ENCODE data around the gene LRTM1. TPM values are rescaled to one million over a fixed set of nuclear protein-coding genes. Genes with fewer than 3 reads are reported as not detected.

LRTM1 gene
- total RNA-seq, 1 experiment from 2014 or later: not detected

DNA sequence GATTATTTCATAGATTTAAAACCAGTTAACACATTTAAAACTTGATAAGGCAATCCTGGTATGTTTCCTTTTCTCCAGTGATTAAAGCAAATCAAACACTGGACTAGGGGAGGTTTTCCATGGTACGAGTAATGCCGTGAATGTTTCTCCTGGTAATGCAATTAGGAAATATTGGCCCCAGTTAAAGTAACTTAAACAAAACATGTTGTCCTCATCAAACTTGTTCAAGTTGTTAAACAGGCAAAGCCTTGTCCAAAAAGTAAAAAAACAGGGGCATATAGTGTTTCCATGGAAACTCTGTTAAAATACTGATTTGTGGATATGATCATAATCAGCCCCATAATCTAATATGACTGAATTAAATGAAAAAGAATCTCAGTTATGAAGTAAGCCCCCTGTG, 13.1 kb upstream of the LRTM1 start:
- WGBS (ENCODE audit: extremely low coverage, insufficient read length, low lambda C conversion rate): no CpG with 5 or more reads among the region's 2 CpGs
- Histone ChIP-seq H3K23me2 (ENCODE audit: insufficient read length, low read depth, low read length, poor library complexity, severe bottlenecking) (no peaks in the 10 kb centered on the region), H3K79me2 (ENCODE audit: insufficient read depth, low read length) (no peaks in the 10 kb centered on the region), H2BK5ac (ENCODE audit: insufficient read length, low read length) (no peak overlapping the region), H3K23ac (ENCODE audit: insufficient read length, low read depth, low read length) (no peak overlapping the region), H2BK15ac (ENCODE audit: low read depth, low read length) (no peak overlapping the region), H3K56ac (ENCODE audit: insufficient read length, low read depth, low read length) (no peak overlapping the region), H2BK12ac (ENCODE audit: insufficient read length, low read depth, low read length) (no peak overlapping the region), H3K27me3 (ENCODE audit: insufficient read depth, low read length) (no peaks in the 10 kb centered on the region), H3K27ac (ENCODE audit: insufficient read length, low read depth, low read length) (no peak overlapping the region), H3K4me2 (ENCODE audit: insufficient read depth, insufficient read length, low read length) (no peak overlapping the region), H2AFZ (ENCODE audit: low read length) (no peak overlapping the region), H3T11ph (ENCODE audit: low read length) (no peak overlapping the region), H4K20me1 (ENCODE audit: control insufficient read depth, insufficient read depth, insufficient read length) (no peaks in the 10 kb centered on the region), H3K4ac (ENCODE audit: low read depth, low read length) (no peak overlapping the region), H3K18ac (ENCODE audit: insufficient read length, low read depth, low read length) (no peak overlapping the region), H3K79me1 (ENCODE audit: insufficient read depth, low read depth, low read length, poor library complexity, severe bottlenecking) (no peaks in the 10 kb centered on the region), H2BK120ac (ENCODE audit: low read depth, low read length, poor library complexity, severe bottlenecking) (no peak overlapping the region), H3K9ac (ENCODE audit: extremely low read depth, insufficient read length, low read length) (no peak overlapping the region), H4K8ac (replicated peaks; ENCODE audit: insufficient read length, low read depth, low read length) (no peak overlapping the region), H2BK20ac (ENCODE audit: low read depth, low read length, poor library complexity, severe bottlenecking) (no peak overlapping the region), H4K91ac (ENCODE audit: insufficient read length, low read depth, low read length) (no peak overlapping the region), H3K14ac (ENCODE audit: insufficient read depth, low read length) (no peak overlapping the region), H3K4me1 (ENCODE audit: insufficient read depth, low read length) (no peaks in the 10 kb centered on the region; the same call in 1 of the 2 replicates), H4K5ac (ENCODE audit: insufficient read length, low read depth, low read length) (no peak overlapping the region), H3K9me3 (ENCODE audit: control insufficient read depth, low read depth, low read length) (no peaks in the 10 kb centered on the region), H2AK5ac (ENCODE audit: insufficient read length, low read length) (no peak overlapping the region)
- no peak for DNase-seq
- Mint-ChIP-seq H3K27me3 (ENCODE audit: low read depth) (no peaks in the 10 kb centered on the region), H3K36me3 (ENCODE audit: insufficient read depth in 1 of 3, low read depth in 3 of 3) (no peaks in the 10 kb centered on the region), H3K27ac (no peak overlapping the region), H3K4me1 (peaks cover 16 to 21% of the 10 kb centered on the region in 2 experiments), H3K9me3 (no peaks in the 10 kb centered on the region), H3K4me3 (no peak overlapping the region)
- TF ChIP-seq, protein P1, sequence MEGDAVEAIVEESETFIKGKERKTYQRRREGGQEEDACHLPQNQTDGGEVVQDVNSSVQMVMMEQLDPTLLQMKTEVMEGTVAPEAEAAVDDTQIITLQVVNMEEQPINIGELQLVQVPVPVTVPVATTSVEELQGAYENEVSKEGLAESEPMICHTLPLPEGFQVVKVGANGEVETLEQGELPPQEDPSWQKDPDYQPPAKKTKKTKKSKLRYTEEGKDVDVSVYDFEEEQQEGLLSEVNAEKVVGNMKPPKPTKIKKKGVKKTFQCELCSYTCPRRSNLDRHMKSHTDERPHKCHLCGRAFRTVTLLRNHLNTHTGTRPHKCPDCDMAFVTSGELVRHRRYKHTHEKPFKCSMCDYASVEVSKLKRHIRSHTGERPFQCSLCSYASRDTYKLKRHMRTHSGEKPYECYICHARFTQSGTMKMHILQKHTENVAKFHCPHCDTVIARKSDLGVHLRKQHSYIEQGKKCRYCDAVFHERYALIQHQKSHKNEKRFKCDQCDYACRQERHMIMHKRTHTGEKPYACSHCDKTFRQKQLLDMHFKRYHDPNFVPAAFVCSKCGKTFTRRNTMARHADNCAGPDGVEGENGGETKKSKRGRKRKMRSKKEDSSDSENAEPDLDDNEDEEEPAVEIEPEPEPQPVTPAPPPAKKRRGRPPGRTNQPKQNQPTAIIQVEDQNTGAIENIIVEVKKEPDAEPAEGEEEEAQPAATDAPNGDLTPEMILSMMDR (conservative IDR thresholded peaks at IDR 0.05): no peak

Measured in H9 (cell line).